B cell (primary cell): ENCODE data around the gene EIF5A. TPM values are rescaled to one million over a fixed set of nuclear protein-coding genes. Genes with fewer than 3 reads are reported as not detected.

Experiments
- ATAC-seq: fragments of 200-7000 bp; cut with Tn5 transposase; one replicate; pipeline ENCODE4 v1.10.0; 2021; ENCODE audit warnings: low read depth, mild to moderate bottlenecking, moderate number of reproducible peaks, moderate library complexity
- CTCF ChIA-PET: fragments of 350-600 bp; sonication (Branson Sonifier 250); formaldehyde crosslinking; loops from one replicate; lab custom pipeline; 2021; ENCODE audit warnings: antibody characterized with exemption, inconsistent platforms; lab: Charles Lee
- POLR2A ChIA-PET: fragments of 350-600 bp; sonication (Branson Sonifier 250); formaldehyde crosslinking; loops from one replicate; lab custom pipeline; 2021; ENCODE audit warnings: antibody characterized with exemption; lab: Charles Lee
- DNase-seq: peaks from one replicate; pipeline ENCODE4 v3.0.0; 2013
- H2AFZ ChIP-seq: 2 replicates; pipeline ENCODE4 v1.6.1; 2012; ENCODE audit warnings: mild to moderate bottlenecking, low read depth, low read length; ENCODE audit not compliant: insufficient read depth, poor library complexity, severe bottlenecking
- H3K27ac ChIP-seq, 2 donors: 1 replicate in 1 of 2; 2 replicates in 1 of 2; pipeline ENCODE4 v1.5.1; 2012 to 2013; ENCODE audit warnings: low read length in 2 of 2, mild to moderate bottlenecking in 2 of 2, moderate library complexity in 1 of 2
- H3K27me3 ChIP-seq, 4 experiments: fragments of 200-600 bp in 1 of 4; sonication (generic) in 1 of 4; replicated peaks in 1 of 4; 1 replicate in 2 of 4; 2 replicates in 2 of 4; pipeline versions ENCODE4 v1.6.1 to v1.7.0; 2013 to 2016; ENCODE audit warnings: low read length in 3 of 4, mild to moderate bottlenecking in 2 of 4, mixed read lengths in 1 of 4, moderate library complexity in 1 of 4; ENCODE audit not compliant: insufficient read depth in 4 of 4, control insufficient read depth in 3 of 4; ENCODE audit errors: control extremely low read depth in 1 of 4
- H3K36me3 ChIP-seq, 2 experiments: replicated peaks in 1 of 2; 1 replicate in 1 of 2; 2 replicates in 1 of 2; pipeline versions ENCODE4 v1.6.1 to v1.7.1; 2013; ENCODE audit warnings: low read length in 1 of 2; ENCODE audit not compliant: insufficient read depth in 2 of 2, control insufficient read depth in 1 of 2; ENCODE audit errors: control extremely low read depth in 1 of 2, extremely low read depth in 1 of 2
- H3K4me1 ChIP-seq, 2 donors: fragments of 200-600 bp in 1 of 2; sonication (generic) in 1 of 2; 1 replicate in 1 of 2; 2 replicates in 1 of 2; pipeline versions ENCODE4 v1.5.1 to v1.6.1; 2013 to 2017; ENCODE audit warnings: low read length in 2 of 2; ENCODE audit not compliant: control insufficient read depth in 2 of 2, insufficient read depth in 2 of 2
- H3K4me2 ChIP-seq: replicated peaks from 2 replicates; pipeline ENCODE3; 2012; ENCODE audit warnings: mild to moderate bottlenecking, low read depth, low read length; ENCODE audit not compliant: poor library complexity, severe bottlenecking
- H3K4me3 ChIP-seq, 5 experiments: fragments of 200-600 bp in 1 of 5; sonication (generic) in 1 of 5; 1 replicate in 3 of 5; 2 replicates in 2 of 5; pipeline versions ENCODE4 v1.5.1 to v1.7.0; 2011 to 2016; ENCODE audit warnings: low read length in 4 of 5, mild to moderate bottlenecking in 4 of 5, low read depth in 2 of 5, control low read depth in 1 of 5, moderate library complexity in 1 of 5; ENCODE audit not compliant: insufficient read depth in 1 of 5; ENCODE audit errors: control extremely low read depth in 1 of 5, extremely low read depth in 1 of 5
- H3K79me2 ChIP-seq: fragments of 200-600 bp; sonication (generic); one replicate; pipeline ENCODE4 v1.6.0; 2016; ENCODE audit warnings: low read length; ENCODE audit not compliant: control insufficient read depth, insufficient read depth
- H3K9ac ChIP-seq: fragments of 200-600 bp; sonication (generic); 2 replicates; pipeline ENCODE4 v1.6.1; 2017; ENCODE audit warnings: mild to moderate bottlenecking, low read length, moderate library complexity
- H3K9me3 ChIP-seq, 3 donors: one replicate each; pipeline versions ENCODE4 v1.6.1 to v1.7.1; 2013; ENCODE audit warnings: low read length in 2 of 3; ENCODE audit not compliant: control insufficient read depth in 2 of 3, insufficient read depth in 1 of 3; ENCODE audit errors: control extremely low read depth in 1 of 3
- H4K20me1 ChIP-seq: 2 replicates; pipeline ENCODE4 v1.6.0; 2012; ENCODE audit warnings: mild to moderate bottlenecking, low read length; ENCODE audit not compliant: insufficient read depth, control insufficient read depth, poor library complexity, severe bottlenecking
- H3K27ac Mint-ChIP-seq: one replicate; pipeline ENCODE4 v1.8.0; 2021; ENCODE audit warnings: mixed read lengths
- H3K27me3 Mint-ChIP-seq: one replicate; pipeline ENCODE4 v1.8.0; 2021; ENCODE audit warnings: mixed read lengths
- H3K4me1 Mint-ChIP-seq: one replicate; pipeline ENCODE4 v1.8.0; 2021; ENCODE audit warnings: mixed read lengths
- H3K4me3 Mint-ChIP-seq: one replicate; pipeline ENCODE4 v1.8.0; 2021; ENCODE audit warnings: mixed read lengths
- H3K9me3 Mint-ChIP-seq: one replicate; pipeline ENCODE4 v1.8.0; 2022; ENCODE audit warnings: mixed read lengths; ENCODE audit not compliant: insufficient read depth
- CTCF ChIP-seq: fragments of 200-600 bp; IDR thresholded peaks from one replicate; pipeline ENCODE4 v1.8.0; 2022; ENCODE audit warnings: antibody characterized with exemption, mild to moderate bottlenecking
- EZH2 ChIP-seq: IDR thresholded peaks from 2 replicates; pipeline ENCODE4 v1.6.1; 2012; ENCODE audit warnings: borderline replicate concordance, low read depth, mild to moderate bottlenecking, moderate library complexity, low read length; ENCODE audit not compliant: insufficient read depth, poor library complexity, severe bottlenecking
- WGBS: methylation state at CpG from one replicate; pipeline ENCODE4 v1.1.5; 2013; ENCODE audit warnings: missing lambda C conversion rate; ENCODE audit not compliant: insufficient coverage; 5-methylcytosine and 5-hydroxymethylcytosine counted together
- intact Hi-C: fragments of 100-400 bp; cut with micrococcal nuclease; formaldehyde crosslinking; loops from one replicate; pipeline ENCODE4 v1.10.0; 2022
- polyA plus RNA-seq: library from polyadenylated mRNA; depleted of rRNA; stranded (reverse); fragments of >200 nt; gene quantifications from 2 replicates; pipeline ENCODE4 v1.2.3, GENCODE V29; 2012
- total RNA-seq, 2 donors: library from RNA; stranded (reverse); fragments of 120-200 nt in 1 of 2; gene quantifications; 1 replicate in 1 of 2; 2 replicates in 1 of 2; pipeline versions ENCODE4 v1.2.3 to v1.2.4, GENCODE V29; 2013 to 2022

The EIF5A gene
- total and polyA plus RNA-seq, 2 donors (not counting 1 experiment from before 2014, with no cell fraction given), result 233 to 576 TPM

- DNase-seq (peak; percentile 18), ATAC-seq (no peak)
- Mint-ChIP-seq H3K9me3 (no peaks in the 10 kb centered on the region), H3K27ac (no peak overlapping the region), H3K4me3 (no peak overlapping the region), H3K27me3 (peaks cover 13% of the 10 kb centered on the region), H3K4me1 (peaks cover 26% of the 10 kb centered on the region)
- peaks cover 27 to 32% of the 10 kb centered on the region in 2 donors for H3K4me1 ChIP-seq
- intact Hi-C loops, result no loop called here
- no peak overlapping the region for H2AFZ ChIP-seq
- H3K4me3 ChIP-seq, result no peak overlapping the region
- no peak overlapping the region for H3K4me2 ChIP-seq
- CTCF ChIA-PET, result interaction anchor here (1.3 to 1.4 kb wide), 2 partner anchors 34 to 207 kb away, joined by 3 read pairs; no protein-coding TSS in a partner anchor
- no peak overlapping the region for H3K9ac ChIP-seq
- TF ChIP-seq EZH2 (no peak), CTCF (no peak)
- H3K27ac ChIP-seq, result no peak overlapping the region
- WGBS, result 94% methylated on average over 6 of the region's 7 CpGs
- peaks cover 9 to 42% of the 10 kb centered on the region in 2 experiments for H3K36me3 ChIP-seq
- peaks cover 0 to 17% (median 8%) of the 10 kb centered on the region in 4 experiments for H3K27me3 ChIP-seq
- POLR2A ChIA-PET, result no interaction called here
- H4K20me1 ChIP-seq, result no peaks in the 10 kb centered on the region
- H3K79me2 ChIP-seq, result peaks cover 6% of the 10 kb centered on the region
- peaks cover 0 to 4% (median 0%) of the 10 kb centered on the region in 3 donors for H3K9me3 ChIP-seq
Measured at GRCh38 chr17:7258731-7259554, 48.5 kb upstream of the EIF5A start.

- Histone ChIP-seq H3K36me3 (peaks cover 6 to 37% of the 10 kb centered on the region in 2 experiments), H3K27me3 (peaks cover 0 to 17% (median 8%) of the 10 kb centered on the region in 4 experiments), H3K9me3 (peaks cover 0 to 4% (median 0%) of the 10 kb centered on the region in 3 donors), H3K4me2 (no peak overlapping the region), H2AFZ (no peak overlapping the region), H3K27ac (no peak overlapping the region), H4K20me1 (no peaks in the 10 kb centered on the region), H3K9ac (no peak overlapping the region), H3K4me3 (no peak overlapping the region), H3K4me1 (peaks cover 27 to 32% of the 10 kb centered on the region in 2 donors), H3K79me2 (peaks cover 2% of the 10 kb centered on the region)
- H3K27me3 Mint-ChIP-seq, result peaks cover 15% of the 10 kb centered on the region
- intact Hi-C loops, result no loop called here
- H3K27ac Mint-ChIP-seq, result no peak overlapping the region
- 100% methylated on average over 4 of the region's 6 CpGs for WGBS
- peaks cover 27% of the 10 kb centered on the region for H3K4me1 Mint-ChIP-seq
- TF ChIP-seq CTCF (no peak), EZH2 (no peak)
- no peak for ATAC-seq
- no peaks in the 10 kb centered on the region for H3K9me3 Mint-ChIP-seq
- H3K4me3 Mint-ChIP-seq, result no peak overlapping the region
- ChIA-PET CTCF (interaction anchor here (1.3 kb wide), 1 partner anchor 34 kb away, joined by 3 read pairs; no protein-coding TSS in a partner anchor), POLR2A (no interaction called here)
- DNase-seq, result no peak
Measured at GRCh38 chr17:7259555-7259889, 47.9 kb upstream of the EIF5A start.
